Mesenchymal stem cell (in vitro differentiated cells and primary cell): Measurements from ENCODE around the gene NRP1.
A peak's percentile ranks its signal among the peaks of the same experiment; 100 is the strongest.

Experiments
- DNase-seq: peaks from one replicate; pipeline ENCODE4 v3.0.0-alpha.2; 2013
- H2AFZ ChIP-seq: one replicate; pipeline ENCODE4 v1.6.1; 2013; ENCODE audit warnings: low read depth, mild to moderate bottlenecking, control low read depth, inconsistent platforms, low read length, moderate library complexity
- H2AK5ac ChIP-seq: 2 replicates; pipeline ENCODE4 v1.6.1; 2013; ENCODE audit warnings: low read length, moderate library complexity, mild to moderate bottlenecking, inconsistent platforms; ENCODE audit not compliant: severe bottlenecking
- H2BK120ac ChIP-seq: one replicate; pipeline ENCODE4 v1.6.1; 2013; ENCODE audit warnings: low read depth, mild to moderate bottlenecking, inconsistent platforms, low read length, moderate library complexity
- H2BK12ac ChIP-seq, 2 experiments: one replicate each; pipeline ENCODE4 v1.6.1; 2013; ENCODE audit warnings: inconsistent platforms in 2 of 2, low read length in 2 of 2, mild to moderate bottlenecking in 2 of 2, moderate library complexity in 2 of 2, control low read depth in 1 of 2
- H2BK15ac ChIP-seq: one replicate; pipeline ENCODE4 v1.6.1; 2013; ENCODE audit warnings: mild to moderate bottlenecking, low read depth, inconsistent platforms; ENCODE audit not compliant: poor library complexity, severe bottlenecking
- H2BK5ac ChIP-seq: 2 replicates; pipeline ENCODE4 v1.6.1; 2013; ENCODE audit warnings: low read depth, mild to moderate bottlenecking, low read length, control low read depth, inconsistent platforms; ENCODE audit not compliant: poor library complexity, severe bottlenecking
- H3K14ac ChIP-seq, 2 experiments: one replicate each; pipeline ENCODE4 v1.6.1; 2013; ENCODE audit warnings: inconsistent platforms in 2 of 2, low read length in 2 of 2, control low read depth in 1 of 2, mild to moderate bottlenecking in 1 of 2, moderate library complexity in 1 of 2
- H3K18ac ChIP-seq, 2 experiments: one replicate each; pipeline ENCODE4 v1.6.1; 2013; ENCODE audit warnings: inconsistent platforms in 2 of 2, low read length in 2 of 2, control low read depth in 1 of 2, low read depth in 1 of 2, mild to moderate bottlenecking in 1 of 2
- H3K23ac ChIP-seq, 2 experiments: one replicate each; pipeline ENCODE4 v1.6.1; 2013; ENCODE audit warnings: inconsistent platforms in 2 of 2, low read length in 2 of 2, mild to moderate bottlenecking in 2 of 2, moderate library complexity in 2 of 2, control low read depth in 1 of 2
- H3K27ac ChIP-seq: 2 replicates; pipeline ENCODE4 v1.5.1; 2013; ENCODE audit warnings: mild to moderate bottlenecking, moderate library complexity, low read length, control low read depth, inconsistent platforms; ENCODE audit not compliant: poor library complexity, severe bottlenecking
- H3K27me3 ChIP-seq, 2 experiments: 2 replicates each; pipeline versions ENCODE4 v1.6.1 to v1.7.0; 2013; ENCODE audit warnings: low read length in 2 of 2, mild to moderate bottlenecking in 2 of 2, moderate library complexity in 2 of 2, control low read depth in 1 of 2, inconsistent platforms in 1 of 2; ENCODE audit not compliant: control insufficient read depth in 1 of 2, insufficient read depth in 1 of 2
- H3K36me3 ChIP-seq, 2 experiments: 2 replicates each; pipeline versions ENCODE4 v1.6.1 to v1.7.0; 2013; ENCODE audit warnings: low read length in 2 of 2, control low read depth in 1 of 2, inconsistent platforms in 1 of 2, low read depth in 1 of 2, mild to moderate bottlenecking in 1 of 2; ENCODE audit not compliant: insufficient read depth in 2 of 2, control insufficient read depth in 1 of 2
- H3K4ac ChIP-seq, 2 experiments: one replicate each; pipeline ENCODE4 v1.6.1; 2013; ENCODE audit warnings: inconsistent platforms in 2 of 2, low read length in 2 of 2, mild to moderate bottlenecking in 2 of 2, moderate library complexity in 2 of 2, control low read depth in 1 of 2, low read depth in 1 of 2
- H3K4me1 ChIP-seq: 2 replicates; pipeline ENCODE4 v1.6.1; 2013; ENCODE audit warnings: low read depth, low read length, control low read depth; ENCODE audit not compliant: control insufficient read depth, insufficient read depth
- H3K4me2 ChIP-seq: 2 replicates; pipeline ENCODE4 v1.6.1; 2013; ENCODE audit warnings: low read length, mild to moderate bottlenecking, inconsistent platforms; ENCODE audit not compliant: poor library complexity, severe bottlenecking
- H3K4me3 ChIP-seq, 2 experiments: 2 replicates each; pipeline versions ENCODE4 v1.5.1 to v1.7.0; 2013; ENCODE audit warnings: low read length in 2 of 2, mild to moderate bottlenecking in 2 of 2, control low read depth in 1 of 2, low read depth in 1 of 2; ENCODE audit not compliant: insufficient read depth in 1 of 2
- H3K79me1 ChIP-seq: replicated peaks from 2 replicates; pipeline ENCODE4 v1.6.1; 2013; ENCODE audit warnings: mild to moderate bottlenecking, control low read depth, low read length, inconsistent platforms; ENCODE audit not compliant: poor library complexity, severe bottlenecking
- H3K9ac ChIP-seq: 2 replicates; pipeline ENCODE4 v1.7.0; 2013; ENCODE audit warnings: mild to moderate bottlenecking, low read length, moderate library complexity
- H3K9me3 ChIP-seq: 2 replicates; pipeline ENCODE4 v1.7.0; 2013; ENCODE audit warnings: mild to moderate bottlenecking, low read length; ENCODE audit not compliant: control insufficient read depth
- H4K8ac ChIP-seq: one replicate; pipeline ENCODE4 v1.6.1; 2013; ENCODE audit warnings: inconsistent platforms, mild to moderate bottlenecking, low read length, moderate library complexity
- H4K91ac ChIP-seq: one replicate; pipeline ENCODE4 v1.6.1; 2013; ENCODE audit warnings: mild to moderate bottlenecking, low read length, inconsistent platforms
- WGBS: methylation state at CpG from one replicate; pipeline ENCODE4 v1.1.7; 2013; ENCODE audit warnings: mixed read lengths; 5-methylcytosine and 5-hydroxymethylcytosine counted together

Gene NRP1

DNA sequence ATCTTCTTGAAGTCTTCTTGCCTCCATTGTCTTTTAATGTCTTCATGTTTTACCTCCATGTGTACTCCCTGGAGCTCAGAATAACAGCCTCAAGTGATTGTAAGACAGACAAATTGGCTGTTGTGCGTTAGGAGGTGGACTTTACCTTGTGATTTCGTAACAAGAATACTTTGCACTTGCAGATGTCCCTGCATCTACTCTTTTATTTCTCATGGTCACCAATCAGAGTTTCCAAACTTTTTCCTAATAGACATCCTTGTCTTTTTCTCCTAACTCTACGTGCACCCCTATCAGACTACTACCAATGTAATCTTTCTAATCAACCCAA is 172.3 kb downstream of the NRP1 start:
- Histone ChIP-seq H2BK15ac (no peak overlapping the region), H2BK120ac (no peak overlapping the region), H3K4me3 (no peak overlapping the region), H3K4me2 (no peak overlapping the region), H3K27me3 (no peaks in the 10 kb centered on the region), H3K79me1 (no peaks in the 10 kb centered on the region), H2BK5ac (no peak overlapping the region), H3K9me3 (no peaks in the 10 kb centered on the region), H3K18ac (no peak overlapping the region), H3K36me3 (no peaks in the 10 kb centered on the region), H4K8ac (no peak overlapping the region), H3K4me1 (peaks cover 7% of the 10 kb centered on the region), H2BK12ac (no peak overlapping the region), H3K9ac (no peak overlapping the region), H3K23ac (no peak overlapping the region), H4K91ac (no peak overlapping the region), H3K27ac (no peak overlapping the region), H3K14ac (no peak overlapping the region), H2AFZ (no peak overlapping the region), H3K4ac (no peak overlapping the region), H2AK5ac (peak overlapping the region; percentile 85)
- no peak for DNase-seq
- whole genome bisulfite sequencing, result 97% methylated on average over 3 of the region's 3 CpGs

DNA sequence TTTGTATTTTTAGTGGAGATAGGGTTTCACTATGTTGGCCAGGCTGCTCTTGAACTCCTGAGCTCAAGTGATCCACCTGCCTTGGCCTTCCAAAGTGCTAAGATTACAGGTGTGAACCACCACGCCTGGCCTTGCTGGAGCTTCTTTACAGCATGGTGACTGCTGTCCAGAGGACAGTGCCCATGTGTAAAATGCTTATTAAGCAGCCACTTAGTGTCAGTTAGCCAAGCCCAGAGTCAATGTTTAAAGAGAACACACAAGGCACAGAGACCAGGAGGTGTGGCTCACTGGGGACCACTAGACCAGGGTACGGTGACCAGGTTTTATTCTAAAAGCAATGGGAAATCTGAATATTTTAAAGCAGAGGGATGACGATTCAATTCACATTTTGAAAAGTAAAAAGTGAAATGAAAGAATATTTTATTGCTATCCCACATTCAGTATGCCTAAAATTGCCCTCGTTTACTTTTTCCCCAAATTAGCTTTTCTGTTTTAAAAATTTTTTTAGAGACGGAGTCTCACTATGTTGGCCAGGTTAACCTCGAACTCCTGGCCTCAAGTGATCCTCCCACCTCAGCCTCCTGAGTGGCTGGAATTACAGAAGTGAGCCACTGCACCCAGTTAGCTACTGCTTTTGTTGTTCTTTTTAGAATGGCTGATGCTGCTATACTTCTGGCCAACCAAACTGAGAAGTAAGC is 172.8 kb downstream of the NRP1 start:
- Histone ChIP-seq H3K18ac (no peak overlapping the region), H2BK120ac (no peak overlapping the region), H3K36me3 (no peaks in the 10 kb centered on the region), H2AFZ (no peak overlapping the region), H3K4me2 (no peak overlapping the region), H3K14ac (no peak overlapping the region), H3K4me3 (no peak overlapping the region), H4K8ac (no peak overlapping the region), H2BK5ac (no peak overlapping the region), H2AK5ac (peak overlapping the region; percentile 98), H3K27ac (no peak overlapping the region), H3K27me3 (no peaks in the 10 kb centered on the region), H3K4ac (no peak overlapping the region), H2BK15ac (no peak overlapping the region), H3K23ac (no peak overlapping the region), H3K9ac (no peak overlapping the region), H3K4me1 (peaks cover 5% of the 10 kb centered on the region), H3K79me1 (no peaks in the 10 kb centered on the region), H2BK12ac (no peak overlapping the region), H4K91ac (no peak overlapping the region), H3K9me3 (no peaks in the 10 kb centered on the region)
- WGBS, result 99% methylated on average over 5 of the region's 6 CpGs
- DNase-seq, result no peak

DNA sequence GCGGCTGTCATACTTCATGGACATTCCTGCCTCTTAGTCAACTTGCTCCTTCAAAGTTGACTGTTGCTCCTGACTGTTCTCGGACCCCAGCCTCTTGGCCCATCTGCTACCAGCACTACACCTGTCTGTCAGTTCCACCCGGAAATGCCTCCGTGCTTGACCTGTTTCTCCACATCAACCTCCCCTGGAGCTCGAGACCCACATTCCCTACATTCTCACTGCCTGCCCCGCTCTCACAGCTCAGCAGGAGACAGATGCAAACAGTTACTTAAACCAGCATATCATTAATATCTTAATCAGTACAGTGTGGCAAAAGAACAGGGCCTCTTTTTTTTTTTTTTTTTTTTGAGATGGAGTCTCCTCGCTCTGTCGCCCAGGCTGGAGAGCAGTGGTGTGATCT is 174.3 kb downstream of the NRP1 start:
- Histone ChIP-seq H3K9me3 (no peaks in the 10 kb centered on the region), H3K79me1 (no peaks in the 10 kb centered on the region), H2BK12ac (no peak overlapping the region), H2BK15ac (no peak overlapping the region), H3K9ac (no peak overlapping the region), H3K36me3 (no peaks in the 10 kb centered on the region), H3K4me2 (no peak overlapping the region), H3K4me3 (no peak overlapping the region), H4K91ac (no peak overlapping the region), H3K18ac (no peak overlapping the region), H4K8ac (no peak overlapping the region), H3K4ac (no peak overlapping the region), H3K23ac (no peak overlapping the region), H2BK5ac (peak overlapping the region; percentile 9), H2AK5ac (peak overlapping the region; percentile 74), H2AFZ (no peak overlapping the region), H3K4me1 (peaks cover 4% of the 10 kb centered on the region), H3K14ac (no peak overlapping the region), H3K27me3 (no peaks in the 10 kb centered on the region), H3K27ac (peak overlapping the region; percentile 94), H2BK120ac (no peak overlapping the region)
- no peak for DNase-seq
- WGBS, result 80% methylated on average over 6 of the region's 8 CpGs

DNA sequence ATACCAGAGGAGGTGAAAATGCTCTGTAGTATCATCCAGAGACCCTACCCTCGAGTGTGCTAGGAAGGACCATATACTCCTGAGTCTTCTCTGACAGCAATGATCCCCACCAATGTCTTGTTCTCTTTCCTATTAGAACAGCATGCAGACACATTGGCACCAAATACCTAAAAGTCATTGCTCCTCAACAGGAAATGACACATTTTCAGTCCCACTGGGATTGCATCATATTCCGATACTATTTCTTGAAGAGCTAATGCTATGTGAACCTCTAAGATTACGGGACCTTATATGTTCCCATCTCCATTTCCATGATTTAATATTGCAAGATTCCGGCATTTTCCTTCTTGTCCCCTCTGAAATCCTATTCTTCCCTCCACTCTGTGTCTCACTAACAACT is 177.4 kb downstream of the NRP1 start:
- WGBS, result 63% methylated on average over 3 of the region's 4 CpGs

More for the DNA sequence above, 177.4 kb downstream of the NRP1 start:
- H3K27me3 ChIP-seq, result no peaks in the 10 kb centered on the region
- peaks cover 5% of the 10 kb centered on the region for H3K4me1 ChIP-seq
- H2AK5ac ChIP-seq, result peak overlapping the region; percentile 89
- H3K23ac ChIP-seq, result no peak overlapping the region
- no peak overlapping the region for H2AFZ ChIP-seq
- H2BK15ac ChIP-seq, result no peak overlapping the region
- no peaks in the 10 kb centered on the region for H3K9me3 ChIP-seq
- H3K27ac ChIP-seq, result peak overlapping the region; percentile 97
- H3K79me1 ChIP-seq, result no peaks in the 10 kb centered on the region
- H3K36me3 ChIP-seq, result no peaks in the 10 kb centered on the region
- H3K14ac ChIP-seq, result no peak overlapping the region
- H3K4me3 ChIP-seq, result no peak overlapping the region
- H3K9ac ChIP-seq, result no peak overlapping the region
- no peak overlapping the region for H3K18ac ChIP-seq
- H2BK12ac ChIP-seq, result no peak overlapping the region
- no peak overlapping the region for H4K91ac ChIP-seq
- no peak overlapping the region for H3K4ac ChIP-seq
- H3K4me2 ChIP-seq, result no peak overlapping the region
- H2BK120ac ChIP-seq, result no peak overlapping the region
- DNase-seq, result peak; percentile 56
- H4K8ac ChIP-seq, result no peak overlapping the region
- H2BK5ac ChIP-seq, result peak overlapping the region; percentile 36
